GM19035 (cell line): ENCODE results near the gene ZBTB20.

Experiments
- ATAC-seq: cut with Tn5 transposase; IDR thresholded peaks from one replicate; pipeline ENCODE4 v1.9.1; 2021; ENCODE audit not compliant: unreplicated experiment

The ZBTB20 gene

DNA sequence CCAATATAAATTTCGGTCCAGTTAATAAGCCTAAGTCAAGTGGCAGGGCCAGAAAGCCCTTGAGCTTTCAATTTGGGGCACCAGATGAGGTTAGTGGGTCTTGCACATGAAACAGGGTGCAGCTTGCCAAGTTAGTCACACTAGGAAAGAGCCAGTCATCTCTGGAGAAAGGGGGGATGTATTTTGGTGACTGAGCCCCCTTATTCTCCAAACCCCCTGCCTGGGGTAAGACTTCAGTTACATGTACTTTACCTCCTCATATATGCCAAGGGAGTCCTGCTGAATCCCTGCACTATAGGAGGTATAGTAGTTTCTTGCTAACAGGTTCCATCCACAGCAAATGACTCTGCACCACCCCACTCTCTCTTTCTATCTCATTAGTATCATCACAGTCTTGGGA lies 790.6 kb downstream of the ZBTB20 start:
- no peak for ATAC-seq

DNA sequence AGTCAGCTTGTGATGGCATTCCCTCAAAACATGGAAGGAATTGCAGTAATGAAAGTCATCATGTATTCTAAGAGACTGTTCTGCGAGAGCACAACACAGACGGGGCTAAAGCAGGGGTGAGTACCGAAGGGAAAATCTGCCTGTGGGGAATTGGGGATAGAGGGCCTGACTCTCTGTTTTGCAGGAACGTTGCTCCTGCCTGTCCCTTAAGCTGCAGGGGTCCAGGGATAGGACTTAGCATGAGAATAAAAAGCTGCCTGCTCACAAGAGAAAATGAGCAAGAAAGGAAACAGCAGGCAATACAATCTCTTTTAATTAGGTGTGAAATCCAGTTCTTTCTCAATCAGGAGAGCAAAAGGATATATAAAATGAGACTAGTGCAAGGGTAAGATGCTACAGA lies 791.0 kb downstream of the ZBTB20 start:
- no peak for ATAC-seq

DNA sequence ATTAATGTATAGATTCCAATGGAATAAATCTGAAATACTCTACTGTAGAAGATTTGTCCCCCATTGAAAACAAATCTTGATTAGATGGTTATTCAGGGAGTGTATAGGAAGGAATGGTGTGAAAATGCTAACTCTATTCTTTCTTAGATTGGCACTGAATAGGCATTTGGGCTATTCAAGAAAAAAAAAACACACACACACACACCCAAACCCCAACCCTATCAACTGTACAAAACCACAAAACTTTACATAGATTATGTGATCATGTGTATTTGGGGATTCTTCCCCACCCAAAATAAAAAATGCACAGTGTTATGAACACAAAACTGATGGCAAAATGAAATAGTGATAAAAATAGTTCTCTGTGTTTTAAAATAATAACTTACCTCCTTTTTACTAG lies 791.4 kb downstream of the ZBTB20 start:
- no peak for ATAC-seq

DNA sequence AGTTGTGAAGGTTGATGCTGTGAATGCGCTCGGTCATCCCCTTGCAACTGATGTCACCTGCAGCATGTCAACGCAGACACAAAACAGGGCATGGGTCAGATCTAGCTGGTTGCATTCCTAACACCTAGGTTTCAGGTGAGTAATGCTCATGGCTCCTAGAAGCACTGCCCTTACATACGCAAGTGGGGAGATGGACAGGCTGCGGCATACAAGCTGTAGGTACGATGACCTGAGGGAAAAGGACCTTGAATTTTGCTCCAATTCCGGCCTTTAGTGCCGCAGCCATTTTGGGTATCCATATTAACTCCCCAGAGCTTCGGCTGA lies 795.3 kb downstream of the ZBTB20 start:
- no peak for ATAC-seq

DNA sequence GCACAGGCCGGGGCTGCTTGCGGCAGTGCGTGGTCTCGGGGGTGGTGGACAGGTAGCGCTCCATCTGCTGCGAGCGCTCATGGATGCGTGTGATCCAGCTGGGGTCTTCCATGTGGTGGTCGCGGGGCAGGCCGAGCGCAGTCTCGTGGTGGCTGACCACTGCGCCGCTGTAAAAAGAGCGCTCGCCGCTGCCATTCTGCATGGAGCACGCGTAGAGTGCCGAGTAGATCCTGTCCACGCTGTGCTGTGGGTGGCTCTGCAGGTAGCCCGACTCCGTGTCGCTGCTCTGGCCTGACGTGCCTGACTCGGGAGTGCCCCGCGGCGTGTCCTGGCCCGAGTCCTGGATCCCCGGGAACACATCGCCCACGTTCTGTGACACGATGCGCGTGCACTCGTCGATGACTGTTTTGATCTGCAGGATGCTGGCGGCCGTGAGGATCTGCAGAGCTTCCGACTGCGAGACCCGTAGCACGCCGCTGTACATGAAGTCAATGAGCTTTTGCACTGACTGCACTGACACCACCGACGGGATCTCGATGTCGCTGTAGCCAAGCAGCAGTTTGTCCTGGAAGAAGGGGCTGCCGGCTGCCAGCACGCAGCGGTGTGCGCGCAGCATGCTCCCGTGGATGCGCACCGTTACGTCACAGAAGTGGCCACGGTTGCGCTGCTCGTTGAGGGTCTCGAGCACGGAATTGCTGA lies 795.8 kb downstream of the ZBTB20 start:
- no peak for ATAC-seq

DNA sequence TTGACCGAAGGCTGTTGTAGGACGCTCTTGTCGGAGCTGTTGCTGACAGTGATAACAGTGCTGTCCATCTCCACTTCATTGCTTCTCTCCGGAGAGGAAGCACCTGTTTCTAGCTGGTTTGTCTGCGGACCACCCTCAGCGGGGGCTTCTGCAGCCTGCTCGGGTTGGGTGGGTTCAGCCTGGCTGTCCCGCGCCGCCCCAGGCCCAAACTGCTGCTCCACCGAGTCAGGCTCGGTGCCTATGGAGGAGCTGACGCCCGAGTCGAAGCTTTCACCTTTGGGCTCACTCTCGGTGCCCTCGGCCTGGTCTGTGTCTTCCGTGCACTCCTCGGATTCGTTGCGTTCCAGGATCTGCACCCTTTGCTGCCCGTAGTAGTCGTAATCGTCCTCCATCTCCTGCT lies 796.4 kb downstream of the ZBTB20 start:
- ATAC-seq: no peak

DNA sequence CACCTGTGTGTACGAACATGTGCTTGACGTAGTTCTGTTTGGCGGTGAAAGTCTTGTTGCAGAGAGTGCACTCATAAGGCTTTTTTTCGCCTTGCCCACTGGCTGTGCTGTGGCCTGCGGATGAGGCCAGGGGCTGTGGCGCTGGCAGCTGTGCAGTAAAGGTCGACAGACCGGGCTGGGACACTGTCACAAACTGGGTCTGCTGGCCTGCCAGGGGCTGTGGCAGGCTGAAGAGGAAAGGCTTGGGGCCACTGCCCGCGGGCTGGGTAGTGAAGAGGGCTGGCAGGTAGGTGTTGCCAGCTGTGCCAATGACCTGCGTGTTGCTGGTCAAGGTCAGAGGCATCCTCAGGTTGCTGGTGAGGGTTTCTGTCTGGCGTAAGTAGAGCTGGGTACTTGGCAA lies 796.8 kb downstream of the ZBTB20 start:
- ATAC-seq: no peak

DNA sequence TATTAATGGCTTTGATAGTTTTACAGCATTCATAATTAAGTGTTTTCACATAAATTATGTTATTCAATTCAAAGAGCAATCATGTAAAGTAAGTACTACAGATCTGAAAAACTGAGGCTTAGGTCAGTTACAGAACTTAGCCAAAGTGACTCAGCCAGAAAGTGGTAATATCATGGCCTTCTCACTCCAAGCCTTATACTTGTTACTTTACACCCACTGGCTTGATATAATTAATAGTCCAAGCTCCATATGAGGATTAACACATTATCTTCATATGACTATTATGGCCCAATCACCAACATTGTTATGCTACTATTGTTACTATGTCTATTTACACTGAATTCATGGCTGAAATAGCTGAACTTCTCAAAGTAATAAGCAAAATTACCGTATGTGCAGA lies 802.6 kb downstream of the ZBTB20 start:
- no peak for ATAC-seq

DNA sequence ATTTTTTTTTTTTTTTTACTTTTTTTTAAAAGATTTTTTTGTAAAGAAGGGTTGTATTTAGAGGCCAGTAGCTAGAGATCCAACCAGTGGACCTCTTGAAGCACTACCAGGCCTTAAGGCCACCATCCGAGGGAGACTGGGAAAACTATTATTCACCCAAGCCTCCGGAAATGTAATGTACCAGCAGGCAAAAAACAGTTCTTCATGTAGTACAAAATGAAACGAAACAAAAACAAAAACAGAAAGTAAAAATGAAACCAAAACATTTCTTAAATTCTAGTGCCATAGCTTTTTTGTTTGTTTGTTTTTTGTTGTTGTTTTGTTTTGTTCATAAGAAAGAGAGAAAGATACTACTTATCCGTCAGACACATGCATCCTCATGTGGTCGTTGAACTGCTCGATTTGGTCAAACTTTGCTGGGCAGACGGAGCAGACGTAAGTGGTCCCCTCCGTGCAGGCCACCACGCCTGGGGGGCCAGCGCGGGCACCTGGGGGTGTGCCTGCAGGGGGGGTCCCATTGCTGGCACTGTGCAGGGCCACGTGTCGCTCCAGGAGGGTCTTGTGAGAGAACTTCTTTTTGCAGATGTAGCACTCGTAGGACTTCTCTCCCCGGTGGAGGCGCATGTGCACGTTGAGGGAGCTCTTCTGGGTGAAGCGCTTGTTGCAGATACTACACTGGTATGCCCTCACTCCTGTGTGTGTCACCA lies 808.3 kb downstream of the ZBTB20 start:
- ATAC-seq: no peak

DNA sequence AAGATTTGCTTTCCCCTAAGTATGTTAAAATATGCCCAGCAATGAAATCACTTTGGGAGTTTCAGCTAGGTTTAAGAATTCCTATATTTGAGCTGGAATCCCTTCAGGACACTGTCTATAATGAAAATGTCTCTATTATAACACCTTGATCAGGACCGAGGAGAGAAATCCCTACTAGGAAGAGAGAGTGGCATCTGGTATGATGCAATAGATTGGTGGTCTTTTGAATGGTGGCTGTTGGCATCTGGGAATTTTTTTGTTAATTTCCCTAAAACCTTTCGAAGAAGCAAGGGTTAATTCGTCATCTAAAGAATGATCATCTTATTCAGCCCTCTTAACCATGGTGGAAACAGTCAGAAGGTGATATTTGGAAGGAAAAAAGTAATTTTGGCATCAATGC lies 810.2 kb downstream of the ZBTB20 start:
- no peak for ATAC-seq

DNA sequence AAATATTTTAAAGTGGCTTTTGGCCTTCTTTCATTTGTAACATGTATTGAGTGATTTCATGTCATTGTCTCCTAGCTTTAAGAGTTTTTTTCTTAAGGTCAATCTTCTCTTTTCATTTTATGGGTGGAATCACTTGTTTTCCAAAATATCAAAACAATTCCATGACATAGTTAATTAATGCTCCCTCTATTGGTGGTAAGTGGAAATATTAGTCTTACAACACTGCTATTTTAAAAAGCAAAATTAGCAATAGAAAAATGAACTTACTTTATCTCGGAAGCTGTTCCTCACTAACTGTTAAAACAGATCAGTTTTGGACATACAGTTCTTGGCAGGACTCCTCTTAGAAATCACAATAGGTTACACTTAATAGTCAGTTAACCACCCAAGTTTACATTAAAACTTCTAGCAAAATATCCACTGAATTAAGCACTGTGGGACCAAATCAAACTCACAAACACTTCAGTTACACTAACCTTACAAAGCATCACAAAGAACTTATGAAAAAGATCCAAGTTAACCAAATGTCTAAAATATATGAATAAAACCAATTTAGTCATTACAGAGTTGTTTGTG lies 810.9 kb downstream of the ZBTB20 start:
- ATAC-seq: no peak

DNA sequence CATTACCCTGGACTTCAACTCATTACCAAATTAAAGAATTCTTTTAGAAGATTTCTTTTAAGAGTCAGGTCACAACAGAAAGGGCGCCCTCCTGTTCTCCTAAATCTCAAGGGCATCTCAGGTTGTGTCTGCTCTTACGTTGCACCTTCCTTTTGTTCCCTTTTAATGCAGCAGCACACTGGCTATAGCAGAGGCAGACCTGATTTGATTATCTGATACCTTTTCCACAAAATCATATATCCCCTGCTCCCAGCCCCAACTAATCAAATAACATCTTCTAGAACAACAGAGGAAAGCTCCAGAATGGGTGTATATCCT lies 813.2 kb downstream of the ZBTB20 start:
- no peak for ATAC-seq

DNA sequence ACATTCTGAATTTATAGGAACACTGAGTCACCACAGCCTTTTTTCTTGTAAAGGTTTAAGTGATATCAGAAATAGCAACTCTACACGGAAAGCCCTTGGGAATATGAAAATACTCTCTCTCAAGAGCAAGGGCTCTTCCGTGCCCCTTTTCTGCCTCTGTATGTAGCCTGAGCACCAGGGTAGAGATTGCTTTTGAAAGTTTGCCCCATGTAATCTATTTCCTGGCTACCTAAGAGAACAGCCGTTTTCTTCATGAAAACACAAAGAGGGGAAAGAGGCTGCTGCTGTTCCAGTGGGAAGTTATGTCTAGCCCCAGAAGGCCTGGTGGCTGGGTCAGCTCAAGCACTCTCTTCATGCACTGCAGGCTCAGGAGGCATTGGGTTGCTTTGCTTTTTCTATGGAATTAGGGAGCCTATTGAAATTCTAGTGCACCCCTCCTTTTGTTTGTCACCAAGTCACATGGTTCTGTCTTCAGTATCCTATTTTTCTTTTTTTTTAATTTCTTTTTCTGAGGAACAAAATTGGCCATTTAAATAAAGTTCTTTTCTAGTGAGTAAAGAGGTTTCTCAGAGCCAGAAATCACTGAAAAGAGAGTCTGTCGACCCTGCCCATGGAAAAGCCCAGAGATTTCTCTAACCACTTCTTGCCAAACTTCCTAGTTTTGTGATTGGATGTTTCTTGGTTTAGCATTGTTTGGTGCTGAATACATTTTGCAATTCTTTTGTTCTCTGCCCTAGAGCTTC lies 813.7 kb downstream of the ZBTB20 start:
- no peak for ATAC-seq

DNA sequence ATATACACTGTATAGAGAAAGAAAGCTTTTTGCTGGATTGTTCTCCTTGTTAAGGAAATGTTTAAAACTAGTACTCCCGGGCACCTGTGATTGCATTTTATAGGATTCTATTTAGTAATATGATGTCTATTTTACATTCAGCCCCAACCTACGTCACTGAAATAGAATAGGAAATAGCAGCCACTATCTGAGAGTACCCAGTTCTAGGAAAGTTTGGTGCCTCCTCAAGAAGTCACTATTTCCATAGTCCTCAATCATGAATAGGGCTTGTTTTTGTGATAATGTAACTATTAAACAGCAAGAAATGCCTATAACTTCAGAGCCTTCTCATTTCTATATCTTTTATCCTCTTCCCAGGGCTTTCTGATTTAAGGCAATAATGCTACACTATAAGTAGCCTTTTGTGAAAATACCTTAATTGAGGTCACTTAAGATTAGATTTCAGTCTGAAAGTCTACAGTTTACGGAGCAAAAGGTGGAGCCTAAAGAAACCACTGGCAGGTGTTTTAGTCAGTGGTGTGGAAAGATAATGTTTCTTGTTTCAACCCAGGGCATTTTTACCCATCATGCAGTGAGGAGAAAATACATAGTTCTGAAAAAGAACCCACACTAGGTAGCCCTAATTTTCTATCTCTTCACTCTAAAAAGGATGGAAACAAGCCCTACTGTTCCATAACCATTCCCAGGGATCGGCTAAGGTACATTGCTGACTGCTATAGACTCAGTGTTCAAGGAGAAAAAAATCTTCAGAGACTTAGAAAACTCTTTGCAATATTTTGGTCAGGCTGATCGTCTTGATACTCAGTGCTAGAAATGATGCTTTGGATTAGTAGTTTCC lies 814.5 kb downstream of the ZBTB20 start:
- ATAC-seq: peak; percentile 47

DNA sequence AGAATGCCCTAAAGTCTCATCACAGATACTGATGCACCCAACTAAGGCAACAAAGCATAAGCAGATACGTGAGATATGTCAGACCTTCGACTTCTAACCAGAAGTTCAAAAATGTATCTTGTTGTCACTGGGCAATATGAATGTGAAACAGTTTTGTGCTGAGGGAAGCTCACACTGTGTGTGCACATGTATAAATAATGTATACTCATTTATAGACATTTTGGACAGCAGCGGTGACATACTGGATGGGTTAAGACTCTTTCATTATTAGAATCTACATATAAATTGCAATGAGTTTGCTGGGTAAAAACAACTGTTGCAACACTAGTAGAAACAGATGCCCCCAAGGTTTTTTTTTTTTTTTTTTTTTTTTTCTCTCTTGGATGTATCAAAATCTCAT lies 815.4 kb downstream of the ZBTB20 start:
- ATAC-seq: no peak

DNA sequence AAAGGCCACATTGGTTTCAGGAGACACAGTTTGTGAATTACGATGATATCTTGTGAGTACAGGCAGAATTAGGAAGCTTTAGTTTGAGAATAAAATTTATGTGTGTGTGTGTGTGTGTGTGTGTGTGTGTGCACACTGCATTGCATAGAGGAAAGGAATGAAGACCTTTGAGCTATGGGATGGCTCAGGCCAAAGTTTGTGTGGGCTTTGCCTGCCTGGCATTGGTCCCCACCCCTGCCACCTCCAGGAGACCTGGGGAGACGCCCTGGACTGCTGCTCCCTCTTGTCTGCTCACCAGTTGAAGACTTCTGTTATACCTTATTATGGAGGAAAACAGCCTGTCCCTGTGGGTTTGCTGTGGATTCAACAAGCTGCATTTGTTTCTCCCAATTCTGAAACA lies 816.1 kb downstream of the ZBTB20 start:
- ATAC-seq: no peak

DNA sequence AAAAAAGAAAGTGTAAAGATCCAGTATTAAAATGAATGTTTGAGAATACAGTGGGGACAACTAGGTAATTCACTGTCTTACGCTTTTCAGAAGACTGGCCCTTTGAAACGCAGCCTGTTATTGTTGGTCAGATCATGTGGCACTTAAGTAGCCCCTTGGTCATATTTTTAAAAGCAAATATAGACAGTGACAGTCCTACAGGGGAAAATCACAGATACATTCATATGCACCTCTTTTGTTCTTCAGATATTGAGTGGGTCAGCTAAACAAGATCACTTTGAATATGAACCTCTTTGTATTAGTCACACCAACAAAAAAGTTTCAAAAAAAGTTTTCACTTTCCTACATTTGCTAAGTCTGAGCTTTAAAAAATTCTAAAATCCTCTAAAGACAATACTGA lies 817.3 kb downstream of the ZBTB20 start:
- peak; percentile 57 for ATAC-seq

DNA sequence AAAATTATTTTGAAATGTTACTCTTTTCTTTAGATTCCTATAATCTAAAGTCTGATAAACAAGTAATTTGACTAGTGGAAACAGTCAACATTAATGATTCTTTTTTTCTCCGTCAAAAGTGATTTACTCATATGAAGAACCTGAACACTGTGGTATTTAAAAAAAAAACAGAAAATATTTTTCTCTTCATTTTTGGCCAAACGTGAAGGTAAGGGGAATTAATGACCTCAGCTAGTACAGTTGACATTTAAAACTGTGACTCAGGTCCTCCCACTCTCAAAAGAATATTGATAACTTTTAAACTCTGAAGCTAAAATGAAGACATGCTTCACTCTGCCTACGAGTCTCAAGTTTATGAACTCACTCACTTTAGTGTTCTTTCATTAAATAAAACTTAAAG lies 818.7 kb downstream of the ZBTB20 start:
- ATAC-seq: no peak

DNA sequence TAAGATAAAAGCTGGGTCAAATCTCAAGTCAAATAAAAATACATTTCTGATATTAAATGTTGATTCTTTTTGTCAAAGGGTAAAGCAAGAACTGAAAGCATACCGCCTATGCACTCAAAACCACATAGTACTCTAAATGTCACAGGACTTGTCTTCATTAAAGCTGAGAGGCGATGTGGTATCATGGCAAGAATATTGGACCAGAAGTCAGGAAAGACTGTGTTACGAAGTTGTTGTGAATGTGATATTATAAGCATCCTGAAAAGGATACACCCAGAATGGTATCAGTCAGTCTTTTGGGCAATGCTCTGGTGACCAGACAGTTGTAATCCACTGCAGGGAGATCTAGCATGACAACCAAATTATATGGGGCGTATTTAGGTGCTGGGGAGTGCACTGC lies 819.4 kb downstream of the ZBTB20 start:
- no peak for ATAC-seq

DNA sequence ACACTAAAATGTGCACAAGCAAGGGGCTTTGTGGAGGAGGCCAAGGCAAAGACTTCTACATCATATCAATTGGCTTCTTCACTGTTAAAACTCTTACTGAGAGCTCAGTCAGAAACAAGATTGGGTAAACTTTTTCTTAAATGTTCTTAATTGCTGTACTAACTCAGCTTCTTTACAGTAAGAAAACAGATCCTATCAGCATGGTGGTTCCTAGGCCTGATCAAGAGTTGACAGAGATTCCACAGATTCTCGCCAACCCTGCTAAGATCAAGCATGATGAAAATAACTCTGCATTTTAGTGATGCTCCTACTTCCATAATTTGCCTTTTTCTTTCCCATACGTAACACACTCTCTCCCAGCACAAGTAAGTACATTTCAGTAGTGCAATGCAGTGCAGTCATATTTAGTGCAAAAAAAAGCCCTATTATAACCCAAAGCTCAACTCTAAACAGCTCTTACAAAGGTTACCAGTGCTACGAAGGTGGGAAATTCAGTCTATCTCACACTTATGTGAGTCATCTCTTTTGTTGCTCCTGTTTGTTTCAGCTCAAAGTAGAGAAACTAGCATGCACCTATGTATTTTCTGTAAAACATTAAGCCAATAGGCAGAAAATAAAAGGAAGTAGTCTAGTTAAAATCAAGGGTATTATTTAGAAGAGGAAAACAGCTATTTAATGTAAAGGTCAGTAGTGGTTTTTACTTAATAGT lies 823.4 kb downstream of the ZBTB20 start:
- ATAC-seq: no peak

DNA sequence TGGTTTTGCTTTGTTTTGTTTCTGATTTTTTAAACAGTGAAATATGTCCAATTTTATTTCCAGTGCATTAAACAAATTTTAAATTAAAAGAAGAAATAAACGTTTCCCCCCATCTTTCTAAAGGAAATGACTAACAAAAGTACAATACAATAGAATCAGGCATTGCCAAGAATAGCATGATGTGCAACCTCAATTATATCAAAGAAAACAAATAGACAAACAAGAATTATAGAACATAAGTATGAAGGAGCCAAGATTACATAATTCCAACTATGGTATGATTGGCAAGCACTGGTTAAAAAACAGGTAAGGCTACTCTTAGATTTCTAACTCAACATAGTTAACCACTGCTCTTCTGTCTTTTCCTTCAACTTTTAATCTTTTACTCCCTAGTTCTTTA lies 826.8 kb downstream of the ZBTB20 start:
- ATAC-seq: no peak
